Adrenal gland (tissue), 5 donors: Measurements from ENCODE around the gene ABCA13.

ENCODE experiments used
- CTCF ChIP-seq, 6 experiments: fragments of 450-650 bp in 4 of 6; fragments of 200-600 bp in 2 of 6; sonication (generic) in 1 of 6; IDR thresholded peaks; 1 replicate in 5 of 6; 2 replicates in 1 of 6; pipeline versions ENCODE4 v1.5.1 to v1.8.0; 2016 to 2021; ENCODE audit warnings: antibody characterized with exemption in 6 of 6, mild to moderate bottlenecking in 2 of 6, moderate library complexity in 1 of 6
- POLR2A ChIP-seq, 2 donors: fragments of 450-650 bp; IDR thresholded peaks; one replicate each; pipeline ENCODE4 v1.6.1; 2017; ENCODE audit warnings: antibody characterized with exemption in 2 of 2, mild to moderate bottlenecking in 2 of 2, moderate library complexity in 1 of 2
- donor health status: DM: no; HTN: no; CAD: no.

GRCh38 chr7:48148311-48148710 lies 22.9 kb upstream of the ABCA13 start:
- TF ChIP-seq CTCF (IDR thresholded peaks at IDR 0.05) (no peak), POLR2A (IDR thresholded peaks at IDR 0.05) (no peak)
